Astrocyte of the cerebellum (primary cell): ENCODE results near the gene PDHB.

Experiments used
- DNase-seq: peaks from one replicate; pipeline ENCODE4 v3.0.0-alpha.2; 2011; ENCODE audit warnings: low read depth
- H3K4me3 ChIP-seq: 2 replicates; pipeline ENCODE4 v1.5.1; 2011; ENCODE audit warnings: mild to moderate bottlenecking, low read depth, low read length, moderate library complexity
- CTCF ChIP-seq: IDR thresholded peaks from 2 replicates; pipeline ENCODE4 v1.5.1; 2012; ENCODE audit warnings: low read length, low read depth, moderate library complexity, mild to moderate bottlenecking; ENCODE audit errors: missing control alignments
- in situ Hi-C: cut with HindIII; loops from 2 replicates; pipeline ENCODE4 v1.10.0; 2017; ENCODE audit warnings: low sequenced_read_pairs

PDHB gene

DNA sequence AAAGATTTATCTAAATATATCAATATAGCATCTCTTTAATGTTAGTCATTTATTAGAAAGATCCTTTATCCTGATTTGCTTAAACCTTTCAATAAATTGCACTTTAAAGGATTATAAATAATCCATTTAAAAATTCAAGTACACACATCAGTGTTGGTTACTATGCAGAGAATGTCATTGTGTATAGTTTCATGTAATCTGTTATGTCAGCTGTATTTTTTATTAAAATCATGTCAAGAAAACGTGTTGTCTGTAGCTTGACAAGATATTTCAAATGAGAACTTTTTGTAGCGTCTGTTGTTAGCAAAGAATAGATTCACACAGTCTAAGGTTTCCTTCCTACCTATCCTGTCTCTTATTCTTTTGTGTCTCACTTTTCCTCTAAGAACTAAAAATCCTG is 7.8 kb downstream of the PDHB start:
- no peak for TF ChIP-seq CTCF
- H3K4me3 ChIP-seq, result no peak overlapping the region
- DNase-seq, result no peak
- in situ Hi-C loops, result no loop called here

GRCh38 chr3:58424613-58425012 is 9.0 kb downstream of the PDHB start:
- in situ Hi-C loops, result no loop called here
- TF ChIP-seq CTCF, result no peak
- H3K4me3 ChIP-seq, result no peak overlapping the region
- DNase-seq, result no peak

DNA sequence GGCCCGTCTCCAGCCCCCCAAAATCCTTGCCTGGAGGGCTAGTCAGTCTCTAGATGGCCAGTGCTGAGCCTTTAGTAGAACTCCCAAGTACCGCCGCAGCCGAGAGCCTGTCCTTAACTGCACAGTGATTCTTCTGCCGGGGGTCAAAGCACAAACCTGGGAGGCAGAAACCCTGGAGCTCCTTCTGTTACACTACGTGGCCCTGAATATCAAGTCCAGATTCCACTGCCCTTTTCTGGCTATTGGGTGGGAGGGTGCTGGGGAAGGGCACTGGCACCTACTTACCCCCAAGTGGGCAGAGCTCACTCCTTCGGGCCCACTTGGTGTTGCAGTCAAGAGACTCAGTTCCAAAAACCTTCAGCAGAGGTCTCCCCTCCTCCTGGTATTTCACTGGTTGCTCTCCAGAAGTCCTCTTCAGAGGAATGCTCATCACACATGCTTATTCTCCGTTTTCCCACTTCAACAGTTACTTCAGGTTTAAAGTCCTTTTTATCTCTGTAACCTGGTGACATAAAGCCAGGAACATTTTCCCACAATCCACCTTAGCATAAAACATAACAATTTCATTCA is 10.8 kb downstream of the PDHB start:
- no peak overlapping the region for H3K4me3 ChIP-seq
- peak; percentile 49 for TF ChIP-seq CTCF
- in situ Hi-C loops, result no loop called here
- peak; percentile 23 for DNase-seq

GRCh38 chr3:58421004-58421403 is 12.6 kb downstream of the PDHB start:
- in situ Hi-C loops, result no loop called here
- TF ChIP-seq CTCF, result no peak
- DNase-seq, result no peak
- H3K4me3 ChIP-seq, result no peak overlapping the region

- in situ Hi-C loops, result no loop called here
- no peak for TF ChIP-seq CTCF
- no peak overlapping the region for H3K4me3 ChIP-seq
- DNase-seq, result no peak
Observed at GRCh38 chr3:58419780-58420507, 13.7 kb downstream of the PDHB start.

- DNase-seq, result no peak
- TF ChIP-seq CTCF, result no peak
- in situ Hi-C loops, result no loop called here
- H3K4me3 ChIP-seq, result no peak overlapping the region
Observed at GRCh38 chr3:58418227-58418626, 15.4 kb downstream of the PDHB start.
